Measurements from ENCODE around the gene ARSB. TPM values are rescaled to one million over a fixed set of nuclear protein-coding genes. Genes with fewer than 3 reads are reported as not detected.

The ARSB gene
- total RNA-seq, 4 donors from 2014 or later: 10.0 to 17.4 (median 13.9) TPM

DNA sequence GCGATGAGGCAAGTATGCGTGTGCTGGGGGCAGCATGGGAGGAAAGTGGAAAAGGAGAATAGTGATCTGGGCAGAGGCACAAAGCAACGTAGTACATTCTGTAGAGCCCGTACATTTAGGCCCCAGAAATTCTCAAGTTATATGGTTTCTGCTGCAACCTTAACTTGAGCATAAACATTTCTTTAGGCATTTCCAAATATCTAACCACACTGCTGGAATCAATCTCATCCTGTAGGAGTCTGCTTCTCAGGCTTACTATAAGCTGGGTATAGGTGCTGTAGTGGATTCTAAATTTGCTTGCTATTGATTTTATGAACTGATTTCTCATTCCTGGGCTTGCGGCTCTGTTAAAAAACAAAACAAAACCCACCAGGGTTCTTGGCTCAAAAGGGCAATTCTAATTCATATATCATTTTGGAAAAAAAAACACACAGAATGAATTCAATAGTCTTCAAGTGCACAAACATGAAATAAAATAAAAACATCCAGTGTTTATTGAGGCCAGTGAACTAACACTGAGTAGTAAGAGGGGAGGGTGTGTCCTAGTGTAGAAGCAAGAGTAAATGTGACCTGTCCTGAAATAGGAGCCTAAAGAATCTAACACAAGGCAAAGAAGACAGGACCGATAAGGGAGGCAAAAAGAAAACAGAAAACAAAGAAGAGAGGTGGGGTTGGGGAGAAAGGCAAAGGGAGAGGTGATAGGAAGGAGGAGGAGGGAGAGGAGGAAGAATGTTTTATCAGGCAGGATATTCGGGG is 191.0 kb downstream of the ARSB start:
- WGBS, 2 donors: 84 to 86% methylated on average over 7 of the region's 7 CpGs
- H3K9me3 ChIP-seq: no peaks in the 10 kb centered on the region
- H3K4me3 ChIP-seq (replicated peaks in 1 of 3): no peak overlapping the region
- no peak overlapping the region for H3K27ac ChIP-seq
- H3K4me1 ChIP-seq: peaks cover 6 to 7% of the 10 kb centered on the region in 2 donors
- H3K27me3 ChIP-seq: no peaks in the 10 kb centered on the region
- H3K36me3 ChIP-seq: no peaks in the 10 kb centered on the region
- intact Hi-C loops (cut with DNase I): no loop called here
- DNase-seq: no peak
- no peak for TF ChIP-seq POLR2A (IDR thresholded peaks at IDR 0.05)
- TF ChIP-seq, protein P1, sequence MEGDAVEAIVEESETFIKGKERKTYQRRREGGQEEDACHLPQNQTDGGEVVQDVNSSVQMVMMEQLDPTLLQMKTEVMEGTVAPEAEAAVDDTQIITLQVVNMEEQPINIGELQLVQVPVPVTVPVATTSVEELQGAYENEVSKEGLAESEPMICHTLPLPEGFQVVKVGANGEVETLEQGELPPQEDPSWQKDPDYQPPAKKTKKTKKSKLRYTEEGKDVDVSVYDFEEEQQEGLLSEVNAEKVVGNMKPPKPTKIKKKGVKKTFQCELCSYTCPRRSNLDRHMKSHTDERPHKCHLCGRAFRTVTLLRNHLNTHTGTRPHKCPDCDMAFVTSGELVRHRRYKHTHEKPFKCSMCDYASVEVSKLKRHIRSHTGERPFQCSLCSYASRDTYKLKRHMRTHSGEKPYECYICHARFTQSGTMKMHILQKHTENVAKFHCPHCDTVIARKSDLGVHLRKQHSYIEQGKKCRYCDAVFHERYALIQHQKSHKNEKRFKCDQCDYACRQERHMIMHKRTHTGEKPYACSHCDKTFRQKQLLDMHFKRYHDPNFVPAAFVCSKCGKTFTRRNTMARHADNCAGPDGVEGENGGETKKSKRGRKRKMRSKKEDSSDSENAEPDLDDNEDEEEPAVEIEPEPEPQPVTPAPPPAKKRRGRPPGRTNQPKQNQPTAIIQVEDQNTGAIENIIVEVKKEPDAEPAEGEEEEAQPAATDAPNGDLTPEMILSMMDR (IDR thresholded peaks at IDR 0.05): no peak

DNA sequence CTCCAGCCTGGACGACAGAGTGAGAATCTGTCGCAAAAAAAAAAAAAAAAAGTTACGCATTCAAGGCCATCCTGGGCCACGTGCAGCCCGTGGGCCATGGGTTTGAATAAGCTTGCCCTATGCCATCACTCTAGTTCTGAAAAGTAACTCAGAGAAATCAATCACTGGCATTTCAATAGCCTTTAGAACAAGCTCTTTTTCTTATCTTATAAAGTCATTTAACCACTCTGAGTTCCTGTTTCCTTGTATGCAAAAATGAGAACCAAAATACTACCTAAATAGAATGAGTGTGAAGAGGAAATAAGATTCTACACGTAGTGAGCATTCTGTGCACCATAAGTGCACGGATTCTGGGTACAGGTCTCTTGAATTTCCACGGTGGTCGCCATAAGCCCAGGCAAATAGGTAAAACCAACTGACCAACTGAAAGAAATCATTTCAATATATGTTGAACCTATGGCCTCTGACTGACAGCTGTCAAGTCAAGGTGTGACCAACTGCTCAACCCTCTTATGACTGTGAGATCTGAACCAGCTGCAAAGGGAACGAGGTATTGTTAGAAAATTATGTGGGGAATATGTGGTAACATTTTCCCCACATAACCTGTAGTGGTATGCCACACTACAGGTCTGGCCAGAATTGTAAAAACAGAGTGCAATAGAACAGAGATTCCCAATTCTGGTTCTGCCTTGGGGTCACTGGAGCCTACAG is 192.6 kb downstream of the ARSB start:
- no peak overlapping the region for H3K27ac ChIP-seq
- H3K27me3 ChIP-seq: no peaks in the 10 kb centered on the region
- no peak overlapping the region for H3K4me3 ChIP-seq (replicated peaks in 1 of 3)
- H3K4me1 ChIP-seq: peaks cover 6 to 7% of the 10 kb centered on the region in 2 donors
- WGBS, 2 donors: 90 to 92% methylated on average over 10 of the region's 10 CpGs
- intact Hi-C loops (cut with DNase I): no loop called here
- no peaks in the 10 kb centered on the region for H3K9me3 ChIP-seq
- no peaks in the 10 kb centered on the region for H3K36me3 ChIP-seq
- DNase-seq: no peak
- TF ChIP-seq, protein P1 (IDR thresholded peaks at IDR 0.05): no peak
- TF ChIP-seq POLR2A (IDR thresholded peaks at IDR 0.05): no peak

DNA sequence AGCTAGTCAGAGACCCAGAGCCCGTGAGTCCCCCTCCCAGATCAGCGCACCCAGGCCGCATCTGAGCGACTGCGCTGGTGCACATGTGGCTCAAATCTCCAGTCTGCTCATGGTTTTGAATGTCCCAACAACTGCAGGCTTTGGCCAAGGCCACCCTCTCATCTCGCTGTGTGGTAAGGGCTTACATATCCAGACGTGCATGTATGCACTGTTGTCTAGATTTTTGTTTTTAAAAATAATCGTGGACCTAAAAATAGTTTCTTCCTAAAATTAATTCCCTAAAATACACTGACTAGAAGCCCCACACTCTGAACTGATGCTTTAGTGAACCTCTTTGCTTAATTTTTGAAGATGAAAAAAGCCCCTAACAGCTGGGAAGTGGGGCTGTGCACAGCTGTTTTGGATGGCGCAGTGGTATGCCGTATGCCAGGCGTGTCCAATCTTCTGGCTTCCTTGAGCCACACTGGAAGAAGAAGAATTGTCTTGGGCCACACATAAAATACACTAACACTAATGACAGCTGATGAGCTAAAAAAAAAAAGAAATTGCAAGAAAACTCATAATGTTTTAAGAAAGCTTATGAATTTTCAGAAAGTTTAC is 193.5 kb downstream of the ARSB start:
- TF ChIP-seq, protein P1 (IDR thresholded peaks at IDR 0.05): no peak
- no peak for TF ChIP-seq POLR2A (IDR thresholded peaks at IDR 0.05)
- DNase-seq: no peak
- no peaks in the 10 kb centered on the region for H3K9me3 ChIP-seq
- no peak overlapping the region for H3K4me3 ChIP-seq (replicated peaks in 1 of 3)
- no peaks in the 10 kb centered on the region for H3K36me3 ChIP-seq
- no peak overlapping the region for H3K27ac ChIP-seq
- no peaks in the 10 kb centered on the region for H3K27me3 ChIP-seq
- WGBS, 2 donors: 94 to 95% methylated on average over 11 of the region's 11 CpGs
- peaks cover 6 to 7% of the 10 kb centered on the region in 2 donors for H3K4me1 ChIP-seq
- intact Hi-C loops (cut with DNase I): no loop called here

DNA sequence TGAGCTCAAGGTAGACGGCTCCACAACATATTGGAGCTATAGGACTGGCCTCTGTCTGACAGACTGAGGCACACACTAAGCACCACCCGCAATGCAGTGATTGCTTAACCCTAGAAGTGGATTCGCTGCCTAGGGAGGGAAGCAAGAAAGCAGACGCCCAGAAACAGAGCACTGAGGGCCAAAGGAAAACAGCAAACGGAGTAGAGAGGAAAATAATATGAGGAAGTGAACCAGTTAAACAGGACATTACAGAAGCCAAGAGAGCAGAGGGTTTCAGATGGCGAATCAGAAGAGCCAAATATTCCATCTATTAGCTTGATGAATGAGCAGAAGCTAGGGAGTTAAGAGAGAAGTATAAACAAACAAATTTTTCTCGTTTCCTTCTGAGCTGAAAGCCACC is 197.3 kb downstream of the ARSB start:
- TF ChIP-seq, protein P1 (IDR thresholded peaks at IDR 0.05): no peak
- TF ChIP-seq POLR2A (IDR thresholded peaks at IDR 0.05): no peak
- 70 to 71% methylated on average over 7 of the region's 7 CpGs for WGBS, 2 donors
- no peak overlapping the region for H3K4me3 ChIP-seq (replicated peaks in 1 of 3)
- H3K27me3 ChIP-seq: no peaks in the 10 kb centered on the region
- no peak for DNase-seq
- H3K36me3 ChIP-seq: no peaks in the 10 kb centered on the region
- no peak overlapping the region for H3K27ac ChIP-seq
- no peaks in the 10 kb centered on the region for H3K9me3 ChIP-seq
- intact Hi-C loops (cut with DNase I): no loop called here
- H3K4me1 ChIP-seq: no peaks in the 10 kb centered on the region

DNA sequence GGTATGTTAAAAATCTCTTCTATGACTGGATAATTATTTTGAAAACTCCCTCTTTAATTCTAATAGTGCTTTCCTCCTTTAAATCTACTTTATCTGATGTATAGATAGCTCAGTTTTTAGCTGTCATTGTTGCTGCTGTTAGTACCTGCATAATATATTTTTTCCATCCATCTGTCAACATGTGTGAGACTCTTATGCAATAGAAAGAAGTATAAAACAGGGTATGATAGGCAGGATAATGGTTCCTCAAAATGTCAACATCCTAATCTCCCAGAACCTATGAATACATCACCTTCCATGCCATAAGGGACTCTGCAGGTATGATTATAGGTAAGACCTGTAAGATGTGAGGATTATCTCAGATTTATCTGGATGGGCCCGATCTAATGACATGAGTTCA is 199.7 kb downstream of the ARSB start:
- TF ChIP-seq POLR2A (IDR thresholded peaks at IDR 0.05): no peak
- TF ChIP-seq, protein P1 (IDR thresholded peaks at IDR 0.05): no peak
- Histone ChIP-seq H3K9me3 (no peaks in the 10 kb centered on the region), H3K27me3 (no peaks in the 10 kb centered on the region), H3K4me3 (replicated peaks in 1 of 3) (no peak overlapping the region), H3K27ac (no peak overlapping the region), H3K36me3 (no peaks in the 10 kb centered on the region), H3K4me1 (no peaks in the 10 kb centered on the region)
- intact Hi-C loops (cut with DNase I): no loop called here
- DNase-seq: no peak
- 95 to 100% methylated on average over 1 of the region's 1 CpG for WGBS, 2 donors
